Measurements from ENCODE around the gene TUB.

TUB gene

DNA sequence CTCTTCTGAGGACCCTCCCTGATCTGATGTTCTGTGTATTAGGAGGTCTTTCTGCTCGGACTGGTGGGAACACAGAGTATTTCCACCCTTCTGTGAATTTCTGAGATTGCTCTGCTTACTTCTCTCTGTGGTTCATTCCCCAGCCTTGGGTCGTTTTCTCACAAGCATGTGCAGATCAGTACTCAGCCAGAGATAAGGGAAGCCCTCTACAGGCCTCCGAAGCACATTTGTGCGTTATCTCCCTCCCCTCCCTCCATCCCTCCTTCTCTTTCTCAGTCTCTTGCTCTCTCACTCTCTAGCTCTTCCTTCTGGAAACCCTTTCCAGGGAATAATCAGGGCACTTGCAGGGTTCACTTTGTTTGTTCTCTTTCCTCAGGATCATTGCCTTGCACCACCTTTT is 35.2 kb upstream of the TUB start:
- H3K4me3 ChIP-seq (ENCODE audit: low read depth, low read length), result no peak overlapping the region
- TF ChIP-seq MYC (IDR thresholded peaks at IDR 0.05; ENCODE audit: low read depth, low read length) (no peak), POLR2A (IDR thresholded peaks at IDR 0.05; ENCODE audit: extremely low read depth, insufficient read length) (no peak)
- TF ChIP-seq, protein P1, sequence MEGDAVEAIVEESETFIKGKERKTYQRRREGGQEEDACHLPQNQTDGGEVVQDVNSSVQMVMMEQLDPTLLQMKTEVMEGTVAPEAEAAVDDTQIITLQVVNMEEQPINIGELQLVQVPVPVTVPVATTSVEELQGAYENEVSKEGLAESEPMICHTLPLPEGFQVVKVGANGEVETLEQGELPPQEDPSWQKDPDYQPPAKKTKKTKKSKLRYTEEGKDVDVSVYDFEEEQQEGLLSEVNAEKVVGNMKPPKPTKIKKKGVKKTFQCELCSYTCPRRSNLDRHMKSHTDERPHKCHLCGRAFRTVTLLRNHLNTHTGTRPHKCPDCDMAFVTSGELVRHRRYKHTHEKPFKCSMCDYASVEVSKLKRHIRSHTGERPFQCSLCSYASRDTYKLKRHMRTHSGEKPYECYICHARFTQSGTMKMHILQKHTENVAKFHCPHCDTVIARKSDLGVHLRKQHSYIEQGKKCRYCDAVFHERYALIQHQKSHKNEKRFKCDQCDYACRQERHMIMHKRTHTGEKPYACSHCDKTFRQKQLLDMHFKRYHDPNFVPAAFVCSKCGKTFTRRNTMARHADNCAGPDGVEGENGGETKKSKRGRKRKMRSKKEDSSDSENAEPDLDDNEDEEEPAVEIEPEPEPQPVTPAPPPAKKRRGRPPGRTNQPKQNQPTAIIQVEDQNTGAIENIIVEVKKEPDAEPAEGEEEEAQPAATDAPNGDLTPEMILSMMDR (IDR thresholded peaks at IDR 0.05; ENCODE audit: low read depth, low read length), result no peak
- TF ChIP-seq, protein P2, sequence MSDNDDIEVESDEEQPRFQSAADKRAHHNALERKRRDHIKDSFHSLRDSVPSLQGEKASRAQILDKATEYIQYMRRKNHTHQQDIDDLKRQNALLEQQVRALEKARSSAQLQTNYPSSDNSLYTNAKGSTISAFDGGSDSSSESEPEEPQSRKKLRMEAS (IDR thresholded peaks at IDR 0.05; ENCODE audit: low read depth, low read length), result no peak
- no peak for DNase-seq (ENCODE audit: low read depth)

DNA sequence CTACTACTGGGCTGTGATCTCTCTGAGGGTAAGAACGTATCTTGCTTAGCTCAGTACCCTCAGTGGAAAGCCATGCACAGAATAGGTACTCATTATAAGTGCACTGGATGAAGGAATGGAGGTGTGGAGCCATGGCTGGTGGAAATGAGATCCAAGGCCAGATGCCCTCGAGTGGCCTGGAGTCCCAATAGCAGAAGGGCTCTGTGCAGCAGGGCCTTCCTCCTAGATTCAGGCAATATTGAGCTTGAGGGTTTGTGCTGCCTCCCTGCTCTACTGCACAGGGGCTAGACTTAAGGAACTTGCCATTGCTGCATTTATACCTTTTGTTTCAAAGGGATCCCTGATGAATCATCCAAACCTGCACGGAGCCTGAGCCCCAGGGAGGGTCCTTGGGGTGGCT is 33.6 kb upstream of the TUB start:
- DNase-seq (ENCODE audit: low read depth), result no peak
- H3K4me3 ChIP-seq (ENCODE audit: low read depth, low read length), result no peak overlapping the region

DNA sequence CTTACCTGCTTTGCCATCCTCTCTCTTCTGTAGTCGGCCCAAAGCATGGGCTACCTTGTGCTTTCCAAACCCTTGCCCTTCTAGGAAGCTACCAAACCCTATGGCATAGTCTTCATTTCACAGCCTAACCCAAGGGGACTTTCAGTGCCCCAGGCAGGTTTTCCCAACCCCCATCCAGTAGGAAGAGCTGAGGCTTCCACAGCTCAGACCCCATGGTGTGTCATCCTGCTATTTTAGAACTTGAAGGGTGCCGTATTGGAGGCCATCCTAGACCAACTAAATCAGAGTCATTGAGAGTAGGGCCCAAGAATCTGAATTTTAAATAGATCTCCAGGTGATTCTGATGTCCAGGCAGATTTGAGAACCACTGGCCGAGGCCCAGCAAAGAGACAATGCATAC is 31.9 kb upstream of the TUB start:
- DNase-seq (ENCODE audit: low read depth), result no peak
- TF ChIP-seq POLR2A (IDR thresholded peaks at IDR 0.05; ENCODE audit: extremely low read depth, insufficient read length), result no peak
- TF ChIP-seq MYC (IDR thresholded peaks at IDR 0.05; ENCODE audit: low read depth, low read length), result no peak
- TF ChIP-seq, protein P2 (IDR thresholded peaks at IDR 0.05; ENCODE audit: low read depth, low read length), result no peak
- TF ChIP-seq, protein P1 (IDR thresholded peaks at IDR 0.05; ENCODE audit: low read depth, low read length), result no peak
- H3K4me3 ChIP-seq (ENCODE audit: low read depth, low read length), result no peak overlapping the region

More for the DNA sequence above, 33.6 kb upstream of the TUB start:
- TF ChIP-seq, protein P2 (IDR thresholded peaks at IDR 0.05; ENCODE audit: low read depth, low read length), result no peak
- TF ChIP-seq MYC (IDR thresholded peaks at IDR 0.05; ENCODE audit: low read depth, low read length) (no peak), POLR2A (IDR thresholded peaks at IDR 0.05; ENCODE audit: extremely low read depth, insufficient read length) (no peak)
- TF ChIP-seq, protein P1 (IDR thresholded peaks at IDR 0.05; ENCODE audit: low read depth, low read length), result no peak

DNA sequence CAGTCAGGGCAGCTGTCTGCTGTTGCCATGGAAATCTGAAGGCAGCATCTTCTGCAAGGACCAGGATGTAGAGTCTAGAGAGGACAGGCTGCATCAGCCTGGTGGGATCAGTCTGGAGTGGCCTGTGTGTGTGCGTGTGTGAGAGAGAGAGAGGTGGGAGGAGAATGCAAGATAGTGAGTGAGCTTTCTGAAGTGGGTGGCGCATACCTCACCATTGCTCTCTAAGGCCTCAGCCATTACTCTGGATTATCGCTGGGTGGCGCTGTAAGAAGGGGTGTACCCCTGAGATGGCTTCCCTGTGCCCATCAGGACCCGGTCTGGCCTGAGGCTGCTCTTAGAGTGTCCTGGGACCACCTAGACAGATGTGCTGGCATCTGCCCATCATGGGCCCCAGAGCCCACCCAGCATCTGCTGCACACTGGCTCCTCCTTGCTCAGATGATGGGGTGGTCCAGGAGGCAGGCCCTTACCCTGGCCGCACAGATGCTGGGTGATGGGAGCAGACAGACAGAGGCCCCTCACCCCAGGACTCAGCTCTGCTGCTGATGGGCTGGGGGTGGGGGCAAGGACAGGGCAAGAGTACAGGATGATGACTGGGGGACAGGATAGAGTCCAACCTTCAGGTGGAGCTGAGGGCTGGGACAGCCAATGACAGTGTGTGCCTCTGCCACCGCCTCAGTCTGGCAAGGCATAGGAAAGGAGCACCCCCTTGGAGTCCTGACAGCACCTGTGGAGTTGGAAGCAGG is 25.7 kb upstream of the TUB start:
- DNase-seq (ENCODE audit: low read depth), result no peak
- H3K4me3 ChIP-seq (ENCODE audit: low read depth, low read length), result no peak overlapping the region
- TF ChIP-seq POLR2A (IDR thresholded peaks at IDR 0.05; ENCODE audit: extremely low read depth, insufficient read length) (no peak), MYC (IDR thresholded peaks at IDR 0.05; ENCODE audit: low read depth, low read length) (no peak)
- TF ChIP-seq, protein P2 (IDR thresholded peaks at IDR 0.05; ENCODE audit: low read depth, low read length), result no peak
- TF ChIP-seq, protein P1 (IDR thresholded peaks at IDR 0.05; ENCODE audit: low read depth, low read length), result no peak

DNA sequence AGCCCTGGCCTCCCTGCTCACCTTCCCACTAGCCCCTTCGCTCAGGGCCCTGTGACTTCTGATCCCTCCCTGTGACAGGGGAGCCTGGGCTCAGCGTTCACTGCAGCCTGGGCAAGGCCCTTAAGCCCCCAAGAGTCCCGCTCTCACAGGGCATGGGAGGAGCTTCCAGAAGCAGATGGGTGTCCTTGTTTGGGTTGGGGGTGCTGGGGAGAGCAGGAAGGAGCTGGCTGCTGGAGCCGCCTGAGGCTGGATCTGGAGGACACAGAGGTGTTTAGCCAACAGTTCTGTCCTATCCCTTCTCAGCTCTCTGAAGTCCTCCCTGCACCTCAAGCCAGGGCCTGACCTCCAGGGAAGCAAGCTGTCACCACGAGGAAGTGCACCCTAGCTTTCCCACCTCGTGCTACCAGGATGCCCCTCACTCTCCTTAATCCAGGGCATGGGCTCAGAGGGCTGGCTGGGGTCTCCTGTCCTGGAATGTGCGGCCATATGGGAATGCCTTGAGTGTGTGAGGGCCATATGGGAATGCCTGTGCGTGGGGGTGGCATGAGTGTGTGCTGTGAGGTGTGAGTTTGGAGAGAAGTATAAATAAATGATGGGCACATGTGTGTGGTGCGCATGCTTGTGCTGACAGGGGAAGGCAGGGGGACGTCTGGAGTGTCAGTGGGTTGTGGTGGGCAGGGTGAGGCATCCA is 25.0 kb upstream of the TUB start:
- DNase-seq (ENCODE audit: low read depth), result no peak
- H3K4me3 ChIP-seq (ENCODE audit: low read depth, low read length), result no peak overlapping the region
- TF ChIP-seq, protein P2 (IDR thresholded peaks at IDR 0.05; ENCODE audit: low read depth, low read length), result no peak
- TF ChIP-seq, protein P1 (IDR thresholded peaks at IDR 0.05; ENCODE audit: low read depth, low read length), result no peak
- TF ChIP-seq MYC (IDR thresholded peaks at IDR 0.05; ENCODE audit: low read depth, low read length), result no peak
- no peak for TF ChIP-seq POLR2A (IDR thresholded peaks at IDR 0.05; ENCODE audit: extremely low read depth, insufficient read length)
